HepG2 (cell line): ENCODE measurements around the gene EEF1A2. TPM values are rescaled to one million over a fixed set of nuclear protein-coding genes. Genes with fewer than 3 reads are reported as not detected.

ENCODE experiments used
- ISL2 ChIP-seq: sonication (generic); formaldehyde crosslinking; IDR thresholded peaks from 2 replicates; pipeline ENCODE4 v1.5.0; 2020; ENCODE audit warnings: missing genetic modification reagents
- polyA plus RNA-seq, 8 experiments: library from polyadenylated mRNA; depleted of rRNA in 3 of 8; stranded (reverse) in 7 of 8; unstranded in 1 of 8; fragments of >200 nt; fragmentation: Illumina TruSeq in 4 of 8; extraction: Trizol in 4 of 8; gene quantifications; 2 replicates each; pipeline versions ENCODE4 v1.2.1 to v1.2.3, GENCODE V29; 2011 to 2016; ENCODE audit warnings: low read depth in 4 of 8, missing spikeins in 1 of 8, mixed read lengths in 1 of 8; ENCODE audit not compliant: insufficient read depth in 1 of 8
- total RNA-seq, 5 experiments: library from RNA; depleted of rRNA; stranded (reverse); fragments of >200 nt; fragmentation: Illumina TruSeq; extraction: Trizol; gene quantifications; 2 replicates each; pipeline ENCODE4 v1.2.3, GENCODE V29; 2016; ENCODE audit warnings: low read depth in 1 of 5
- TF ChIP-seq, protein P1 (sequence below): sonication (generic); formaldehyde crosslinking; IDR thresholded peaks from 2 replicates; pipeline ENCODE4 v1.5.0; 2020; ENCODE audit warnings: mild to moderate bottlenecking, missing genetic modification reagents, borderline replicate concordance
- TF ChIP-seq, protein P2 (sequence below): sonication (generic); formaldehyde crosslinking; IDR thresholded peaks from 2 replicates; pipeline ENCODE4 v1.4.0; 2020; ENCODE audit warnings: mild to moderate bottlenecking, missing genetic modification reagents

Gene EEF1A2
- total and polyA plus RNA-seq, 2 of the 13 experiments (the other 11 are each of a cell fraction or from before 2014, with no cell fraction given): 0.44 to 0.87 TPM

DNA sequence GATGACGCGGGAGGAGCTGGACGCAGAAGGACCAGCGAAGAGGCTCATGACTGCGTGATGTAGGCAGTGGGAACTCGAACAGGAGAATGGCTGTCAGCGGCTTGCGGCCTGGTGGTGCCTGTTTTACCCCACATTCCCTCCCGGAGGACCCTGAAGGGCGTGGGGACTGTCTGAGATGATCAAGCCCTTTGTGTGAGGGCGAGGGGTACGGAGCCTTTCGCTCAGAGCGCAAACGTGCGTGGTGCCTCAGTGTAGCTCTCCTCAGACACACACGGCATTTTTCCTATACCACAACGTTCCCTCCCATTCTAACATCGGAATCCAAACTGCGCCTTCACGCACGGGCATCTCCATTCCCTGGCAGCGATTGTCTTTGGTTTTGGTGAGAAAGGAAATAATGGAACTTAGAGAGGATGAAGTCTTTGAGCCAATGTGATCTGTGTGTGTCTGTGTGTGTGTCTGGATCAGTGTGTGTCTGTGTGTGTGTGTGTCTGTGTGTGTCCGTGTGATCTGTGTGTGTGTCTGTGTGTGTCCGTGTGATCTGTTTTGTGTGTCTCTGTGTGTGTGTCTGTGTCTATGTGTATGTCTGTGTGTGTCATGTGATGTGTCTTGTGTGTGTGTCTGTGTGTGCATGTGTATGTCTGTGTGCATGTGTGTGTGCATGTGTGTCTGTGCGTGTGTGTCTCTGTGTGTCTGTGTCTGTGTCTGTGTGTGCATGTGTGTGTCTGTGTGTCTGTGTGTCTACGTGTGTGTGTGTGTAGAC, 33.0 kb upstream of the EEF1A2 start (continued):
- TF ChIP-seq, protein P1, sequence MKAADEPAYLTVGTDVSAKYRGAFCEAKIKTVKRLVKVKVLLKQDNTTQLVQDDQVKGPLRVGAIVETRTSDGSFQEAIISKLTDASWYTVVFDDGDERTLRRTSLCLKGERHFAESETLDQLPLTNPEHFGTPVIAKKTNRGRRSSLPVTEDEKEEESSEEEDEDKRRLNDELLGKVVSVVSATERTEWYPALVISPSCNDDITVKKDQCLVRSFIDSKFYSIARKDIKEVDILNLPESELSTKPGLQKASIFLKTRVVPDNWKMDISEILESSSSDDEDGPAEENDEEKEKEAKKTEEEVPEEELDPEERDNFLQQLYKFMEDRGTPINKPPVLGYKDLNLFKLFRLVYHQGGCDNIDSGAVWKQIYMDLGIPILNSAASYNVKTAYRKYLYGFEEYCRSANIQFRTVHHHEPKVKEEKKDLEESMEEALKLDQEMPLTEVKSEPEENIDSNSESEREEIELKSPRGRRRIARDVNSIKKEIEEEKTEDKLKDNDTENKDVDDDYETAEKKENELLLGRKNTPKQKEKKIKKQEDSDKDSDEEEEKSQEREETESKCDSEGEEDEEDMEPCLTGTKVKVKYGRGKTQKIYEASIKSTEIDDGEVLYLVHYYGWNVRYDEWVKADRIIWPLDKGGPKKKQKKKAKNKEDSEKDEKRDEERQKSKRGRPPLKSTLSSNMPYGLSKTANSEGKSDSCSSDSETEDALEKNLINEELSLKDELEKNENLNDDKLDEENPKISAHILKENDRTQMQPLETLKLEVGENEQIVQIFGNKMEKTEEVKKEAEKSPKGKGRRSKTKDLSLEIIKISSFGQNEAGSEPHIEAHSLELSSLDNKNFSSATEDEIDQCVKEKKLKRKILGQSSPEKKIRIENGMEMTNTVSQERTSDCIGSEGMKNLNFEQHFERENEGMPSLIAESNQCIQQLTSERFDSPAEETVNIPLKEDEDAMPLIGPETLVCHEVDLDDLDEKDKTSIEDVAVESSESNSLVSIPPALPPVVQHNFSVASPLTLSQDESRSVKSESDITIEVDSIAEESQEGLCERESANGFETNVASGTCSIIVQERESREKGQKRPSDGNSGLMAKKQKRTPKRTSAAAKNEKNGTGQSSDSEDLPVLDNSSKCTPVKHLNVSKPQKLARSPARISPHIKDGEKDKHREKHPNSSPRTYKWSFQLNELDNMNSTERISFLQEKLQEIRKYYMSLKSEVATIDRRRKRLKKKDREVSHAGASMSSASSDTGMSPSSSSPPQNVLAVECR (CRISPR knock-in tag): no peak
- no peak for TF ChIP-seq ISL2 (CRISPR knock-in tag)
- TF ChIP-seq, protein P2, sequence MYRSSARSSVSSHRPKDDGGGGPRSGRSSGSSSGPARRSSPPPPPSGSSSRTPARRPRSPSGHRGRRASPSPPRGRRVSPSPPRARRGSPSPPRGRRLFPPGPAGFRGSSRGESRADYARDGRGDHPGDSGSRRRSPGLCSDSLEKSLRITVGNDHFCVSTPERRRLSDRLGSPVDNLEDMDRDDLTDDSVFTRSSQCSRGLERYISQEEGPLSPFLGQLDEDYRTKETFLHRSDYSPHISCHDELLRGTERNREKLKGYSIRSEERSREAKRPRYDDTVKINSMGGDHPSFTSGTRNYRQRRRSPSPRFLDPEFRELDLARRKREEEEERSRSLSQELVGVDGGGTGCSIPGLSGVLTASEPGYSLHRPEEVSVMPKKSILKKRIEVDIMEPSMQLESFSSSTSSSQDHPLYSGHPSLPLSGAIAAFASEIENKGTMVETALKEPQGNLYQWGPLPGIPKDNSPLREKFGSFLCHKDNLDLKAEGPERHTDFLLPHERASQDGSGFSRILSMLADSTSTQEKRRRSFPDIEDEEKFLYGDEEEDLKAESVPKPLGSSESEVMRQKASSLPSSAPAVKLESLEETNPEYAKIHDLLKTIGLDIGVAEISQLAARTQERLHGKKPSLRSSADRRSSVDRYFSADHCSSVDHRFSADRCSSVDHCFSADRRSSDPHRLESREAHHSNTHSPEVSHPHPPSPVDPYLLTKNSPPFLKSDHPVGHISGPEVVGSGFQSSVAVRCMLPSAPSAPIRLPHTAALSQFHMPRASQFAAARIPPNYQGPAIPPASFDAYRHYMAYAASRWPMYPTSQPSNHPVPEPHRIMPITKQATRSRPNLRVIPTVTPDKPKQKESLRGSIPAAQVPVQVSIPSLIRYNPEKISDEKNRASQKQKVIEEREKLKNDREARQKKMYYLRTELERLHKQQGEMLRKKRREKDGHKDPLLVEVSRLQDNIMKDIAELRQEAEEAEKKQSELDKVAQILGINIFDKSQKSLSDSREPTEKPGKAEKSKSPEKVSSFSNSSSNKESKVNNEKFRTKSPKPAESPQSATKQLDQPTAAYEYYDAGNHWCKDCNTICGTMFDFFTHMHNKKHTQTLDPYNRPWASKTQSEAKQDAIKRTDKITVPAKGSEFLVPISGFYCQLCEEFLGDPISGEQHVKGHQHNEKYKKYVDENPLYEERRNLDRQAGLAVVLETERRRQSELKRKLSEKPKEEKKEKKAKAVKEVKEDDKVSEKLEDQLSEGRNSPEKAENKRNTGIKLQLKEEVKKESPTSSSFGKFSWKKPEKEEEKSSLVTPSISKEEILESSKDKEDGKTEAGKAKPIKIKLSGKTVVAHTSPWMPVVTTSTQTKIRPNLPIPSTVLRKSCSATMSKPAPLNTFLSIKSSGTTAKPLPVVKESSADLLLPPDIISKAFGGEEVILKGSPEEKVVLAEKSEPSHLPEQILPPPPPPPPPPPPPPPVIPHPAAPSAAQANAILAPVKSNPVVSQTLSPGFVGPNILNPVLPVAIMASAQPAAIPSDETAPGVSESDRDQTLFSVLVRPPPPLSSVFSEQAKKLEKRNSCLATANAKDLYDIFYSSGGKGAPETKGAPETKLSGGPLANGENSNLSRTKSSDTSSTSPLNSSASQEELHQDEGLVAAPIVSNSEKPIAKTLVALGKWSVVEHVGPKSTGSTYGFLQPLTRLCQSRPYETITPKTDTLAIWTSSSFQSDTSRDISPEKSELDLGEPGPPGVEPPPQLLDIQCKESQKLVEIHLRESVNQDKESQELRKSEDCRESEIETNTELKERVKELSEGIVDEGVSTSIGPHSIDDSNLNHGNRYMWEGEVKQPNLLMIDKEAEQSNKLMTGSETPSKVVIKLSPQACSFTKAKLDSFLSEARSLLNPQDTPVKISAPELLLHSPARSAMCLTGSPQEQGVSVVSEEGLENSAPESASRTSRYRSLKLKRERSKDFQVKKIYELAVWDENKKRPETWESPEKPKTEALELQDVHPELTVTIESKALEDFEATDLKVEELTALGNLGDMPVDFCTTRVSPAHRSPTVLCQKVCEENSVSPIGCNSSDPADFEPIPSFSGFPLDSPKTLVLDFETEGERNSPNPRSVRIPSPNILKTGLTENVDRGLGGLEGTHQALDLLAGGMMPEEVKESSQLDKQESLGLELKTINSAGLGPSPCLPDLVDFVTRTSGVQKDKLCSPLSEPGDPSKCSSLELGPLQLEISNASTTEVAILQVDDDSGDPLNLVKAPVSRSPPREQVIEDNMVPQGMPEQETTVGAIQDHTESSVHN (CRISPR knock-in tag): 0 out of 2 replicates have a peak, but pooled peaks have one; percentile 38
